GM13977 (cell line): Measurements from ENCODE around the gene BCAM.
"Not testable (repeated sequence)": the region's sequence is repeated elsewhere in the genome, so short reads cannot be mapped to it uniquely, and the experiment has no call there.

Experiments
- DNase-seq: peaks from one replicate; pipeline ENCODE4 v3.0.0; 2012; ENCODE audit warnings: low spot score
- CTCF ChIP-seq: IDR thresholded peaks from 2 replicates; pipeline ENCODE4 v1.5.1; 2012; ENCODE audit warnings: mild to moderate bottlenecking, control low read depth; ENCODE audit not compliant: insufficient read depth; ENCODE audit errors: extremely low read depth, missing control alignments
- in situ Hi-C: fragments of 300-500 bp; cut with MboI; formaldehyde crosslinking; loops from one replicate; pipeline ENCODE4 v1.12.0; 2022; ENCODE audit warnings: low sequenced_read_pairs, low pct_unique_long_range_greater_than_20kb, mixed read lengths, inconsistent platforms; ENCODE audit not compliant: unreplicated experiment

BCAM gene

GRCh38 chr19:44770550-44771257 lies 38.2 kb upstream of the BCAM start:
- in situ Hi-C loops = no loop called here
- peak; percentile 70 for TF ChIP-seq CTCF
- DNase-seq = peak; percentile 99

GRCh38 chr19:44772144-44772543 lies 36.8 kb upstream of the BCAM start:
- in situ Hi-C loops, DNase-seq: not testable (repeated sequence)

DNA sequence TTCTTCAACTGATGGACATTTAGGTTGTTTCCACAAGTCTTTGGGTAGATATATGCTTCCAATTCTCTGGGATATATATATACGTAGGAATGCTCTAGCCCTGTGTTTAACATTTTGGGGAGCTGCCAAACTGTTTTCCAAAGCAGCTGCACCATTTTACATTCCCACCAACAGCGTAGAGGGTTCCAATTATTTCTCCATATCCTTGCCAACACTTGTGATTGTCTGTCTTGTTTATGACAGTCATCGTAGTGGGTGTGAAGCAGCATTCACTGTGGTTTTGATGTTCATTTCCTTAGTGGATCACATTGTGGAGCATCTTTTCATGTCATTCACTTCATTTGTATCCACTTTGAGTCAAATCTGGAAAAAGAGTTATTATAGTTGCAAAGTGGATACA lies 35.9 kb upstream of the BCAM start:
- DNase-seq = no peak
- no peak for TF ChIP-seq CTCF
- in situ Hi-C loops = no loop called here

- no peak for TF ChIP-seq CTCF
- in situ Hi-C loops = no loop called here
- no peak for DNase-seq
These were observed 33.1 kb upstream of the BCAM start for GRCh38 chr19:44775676-44776240.

DNA sequence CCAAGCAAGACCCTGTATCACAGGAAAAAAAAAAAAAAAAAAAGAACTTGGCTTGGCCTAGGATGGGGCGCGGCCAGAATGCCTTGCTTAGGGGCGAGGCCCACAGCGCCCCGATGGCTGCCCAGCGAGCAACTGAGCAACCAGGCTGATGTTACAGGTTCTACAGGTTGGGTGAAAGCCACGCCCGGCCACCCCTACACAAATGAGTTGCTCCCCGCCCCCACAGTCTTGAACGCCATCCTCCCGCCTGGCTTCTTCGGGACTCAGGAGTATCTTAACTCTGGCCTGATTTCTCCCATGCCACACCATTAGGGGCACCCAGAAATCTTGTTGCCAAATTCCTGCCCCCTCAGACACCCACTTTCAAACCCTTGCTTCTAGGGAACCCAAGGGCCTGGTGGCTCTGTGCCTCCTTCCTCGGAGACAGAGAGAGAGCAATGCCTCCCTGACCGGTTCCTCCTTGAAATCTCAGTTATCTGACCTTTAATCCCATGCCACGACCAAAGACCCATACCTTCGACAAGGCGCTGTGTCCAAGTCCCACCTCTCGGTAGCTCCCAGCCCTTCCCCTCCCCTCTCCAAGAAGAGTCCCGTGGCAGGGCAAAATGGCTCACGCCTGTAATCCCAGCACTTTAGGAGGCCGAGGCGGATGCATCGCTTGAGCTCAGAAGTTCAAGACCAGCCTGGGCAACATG lies 32.4 kb upstream of the BCAM start:
- no peak for DNase-seq
- in situ Hi-C loops = no loop called here
- no peak for TF ChIP-seq CTCF

GRCh38 chr19:44777715-44778347 lies 31.1 kb upstream of the BCAM start, which contains the start of gene CBLC:
Gene CBLC (plus strand): TSS chr19:44777890. CDS start chr19:44777932, 42 bp downstream.
- in situ Hi-C loops = no loop called here
- DNase-seq = no peak

More at GRCh38 chr19:44777715-44778347, 31.1 kb upstream of the BCAM start, which contains the start of gene CBLC:
- TF ChIP-seq CTCF = no peak
